RWPE2 (cell line): ENCODE data around the gene RHBDD2.

Experiments used
- ATAC-seq: fragments of 200-7000 bp; cut with Tn5 transposase; 3 replicates; pipeline ENCODE4 v1.9.1; 2021; ENCODE audit warnings: low read depth
- DNase-seq: peaks from one replicate; pipeline ENCODE4 v3.0.0-alpha.2; 2020; ENCODE audit warnings: low spot score
- H3K27ac ChIP-seq: fragments of 450-650 bp; 2 replicates; pipeline ENCODE4 v1.5.1; 2017; ENCODE audit warnings: mild to moderate bottlenecking; ENCODE audit not compliant: poor library complexity, severe bottlenecking
- H3K27me3 ChIP-seq: fragments of 250-450 bp; sonication (Bioruptor Pico); 2 replicates; pipeline ENCODE4 v1.5.1; 2021; ENCODE audit warnings: mild to moderate bottlenecking, moderate library complexity; ENCODE audit not compliant: insufficient read depth, poor library complexity, severe bottlenecking
- H3K36me3 ChIP-seq: fragments of 250-450 bp; sonication (Bioruptor Pico); 2 replicates; pipeline ENCODE4 v1.5.1; 2020; ENCODE audit warnings: low read depth, mild to moderate bottlenecking, moderate library complexity
- H3K4me1 ChIP-seq: fragments of 250-450 bp; sonication (Bioruptor Pico); 2 replicates; pipeline ENCODE4 v1.5.1; 2021; ENCODE audit warnings: mild to moderate bottlenecking, moderate library complexity; ENCODE audit not compliant: insufficient read depth, poor library complexity, severe bottlenecking
- H3K4me3 ChIP-seq: fragments of 250-450 bp; sonication (Bioruptor Pico); 2 replicates; pipeline ENCODE4 v1.5.1; 2021; ENCODE audit warnings: mild to moderate bottlenecking, moderate library complexity; ENCODE audit not compliant: severe bottlenecking
- H3K9me3 ChIP-seq: fragments of 250-450 bp; sonication (Bioruptor Pico); 2 replicates; pipeline ENCODE4 v1.5.1; 2021; ENCODE audit warnings: mild to moderate bottlenecking, moderate library complexity; ENCODE audit not compliant: severe bottlenecking
- TF ChIP-seq, protein P1 (sequence below): fragments of 450-650 bp; IDR thresholded peaks from one replicate; pipeline ENCODE4 v1.5.1; 2017; ENCODE audit warnings: mild to moderate bottlenecking, moderate library complexity; ENCODE audit not compliant: poor library complexity, severe bottlenecking

The RHBDD2 gene

DNA sequence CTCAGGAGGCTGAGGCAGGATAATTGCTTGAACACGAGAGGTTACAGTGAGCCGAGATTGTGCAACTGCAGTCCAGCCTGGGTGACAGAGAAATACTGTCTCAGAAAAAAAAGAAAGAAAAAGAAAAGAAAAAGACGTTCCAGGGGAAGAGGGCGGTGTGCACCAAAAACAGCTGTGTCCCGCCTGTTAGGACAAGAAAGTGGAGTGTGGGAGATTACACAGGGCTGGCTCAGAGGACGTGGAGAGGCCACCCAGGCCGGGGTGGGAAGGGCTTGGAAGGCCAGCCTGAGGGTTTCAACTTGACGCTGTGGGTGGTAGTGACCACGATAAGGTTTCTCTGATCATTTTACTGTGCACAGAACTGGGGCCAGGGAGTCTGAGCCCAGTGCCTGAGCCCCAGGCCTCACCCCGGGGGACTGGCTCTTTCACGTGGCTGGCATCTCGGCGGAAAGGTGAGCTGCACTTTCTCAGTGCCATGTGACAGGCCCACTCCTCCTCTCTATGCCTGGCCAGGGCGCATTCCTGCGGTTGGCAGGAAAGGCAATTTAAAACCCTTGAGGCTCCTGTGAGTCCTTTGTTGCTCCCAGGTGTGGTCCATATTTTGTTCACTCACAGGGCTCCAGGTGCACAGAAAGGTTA lies 13.9 kb downstream of the RHBDD2 start:
- Histone ChIP-seq H3K36me3 (no peaks in the 10 kb centered on the region), H3K4me3 (no peak overlapping the region), H3K27ac (peak overlapping the region; percentile 24), H3K9me3 (no peaks in the 10 kb centered on the region), H3K4me1 (peaks cover 11% of the 10 kb centered on the region), H3K27me3 (no peaks in the 10 kb centered on the region)
- TF ChIP-seq, protein P1, sequence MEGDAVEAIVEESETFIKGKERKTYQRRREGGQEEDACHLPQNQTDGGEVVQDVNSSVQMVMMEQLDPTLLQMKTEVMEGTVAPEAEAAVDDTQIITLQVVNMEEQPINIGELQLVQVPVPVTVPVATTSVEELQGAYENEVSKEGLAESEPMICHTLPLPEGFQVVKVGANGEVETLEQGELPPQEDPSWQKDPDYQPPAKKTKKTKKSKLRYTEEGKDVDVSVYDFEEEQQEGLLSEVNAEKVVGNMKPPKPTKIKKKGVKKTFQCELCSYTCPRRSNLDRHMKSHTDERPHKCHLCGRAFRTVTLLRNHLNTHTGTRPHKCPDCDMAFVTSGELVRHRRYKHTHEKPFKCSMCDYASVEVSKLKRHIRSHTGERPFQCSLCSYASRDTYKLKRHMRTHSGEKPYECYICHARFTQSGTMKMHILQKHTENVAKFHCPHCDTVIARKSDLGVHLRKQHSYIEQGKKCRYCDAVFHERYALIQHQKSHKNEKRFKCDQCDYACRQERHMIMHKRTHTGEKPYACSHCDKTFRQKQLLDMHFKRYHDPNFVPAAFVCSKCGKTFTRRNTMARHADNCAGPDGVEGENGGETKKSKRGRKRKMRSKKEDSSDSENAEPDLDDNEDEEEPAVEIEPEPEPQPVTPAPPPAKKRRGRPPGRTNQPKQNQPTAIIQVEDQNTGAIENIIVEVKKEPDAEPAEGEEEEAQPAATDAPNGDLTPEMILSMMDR = no peak
- DNase-seq (no peak), ATAC-seq (peak; percentile 79)

DNA sequence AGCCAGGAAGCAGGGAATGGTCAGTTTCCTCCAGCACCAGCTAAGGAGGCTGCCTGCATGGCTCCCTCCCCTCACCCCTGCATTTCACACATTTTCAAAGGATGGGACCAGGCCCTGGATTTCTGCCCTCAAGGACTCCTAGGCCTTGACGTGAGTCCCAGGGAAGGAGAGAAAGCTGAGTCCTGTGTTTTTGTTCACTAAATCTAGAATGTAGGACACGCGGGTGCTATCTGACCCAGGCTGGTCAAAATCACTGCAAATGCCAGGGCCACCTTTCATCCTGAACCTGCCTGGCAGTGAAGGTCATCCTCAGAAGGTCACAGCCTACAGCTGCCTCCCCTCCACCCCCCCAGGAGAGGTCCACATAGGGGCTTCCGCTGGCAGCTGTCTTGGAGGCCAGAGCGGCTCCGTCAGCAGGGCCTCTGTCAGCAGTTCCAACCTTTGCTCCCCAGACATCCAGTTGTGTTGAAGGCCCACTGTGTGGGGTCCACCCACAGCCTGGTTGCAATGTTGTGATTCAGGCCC lies 18.0 kb downstream of the RHBDD2 start:
- no peak overlapping the region for H3K4me3 ChIP-seq
- ATAC-seq (no peak), DNase-seq (no peak)
- H3K4me1 ChIP-seq = peaks cover 11% of the 10 kb centered on the region
- no peak overlapping the region for H3K27ac ChIP-seq
- no peaks in the 10 kb centered on the region for H3K27me3 ChIP-seq
- H3K9me3 ChIP-seq = no peaks in the 10 kb centered on the region
- no peaks in the 10 kb centered on the region for H3K36me3 ChIP-seq
- TF ChIP-seq, protein P1 = no peak

DNA sequence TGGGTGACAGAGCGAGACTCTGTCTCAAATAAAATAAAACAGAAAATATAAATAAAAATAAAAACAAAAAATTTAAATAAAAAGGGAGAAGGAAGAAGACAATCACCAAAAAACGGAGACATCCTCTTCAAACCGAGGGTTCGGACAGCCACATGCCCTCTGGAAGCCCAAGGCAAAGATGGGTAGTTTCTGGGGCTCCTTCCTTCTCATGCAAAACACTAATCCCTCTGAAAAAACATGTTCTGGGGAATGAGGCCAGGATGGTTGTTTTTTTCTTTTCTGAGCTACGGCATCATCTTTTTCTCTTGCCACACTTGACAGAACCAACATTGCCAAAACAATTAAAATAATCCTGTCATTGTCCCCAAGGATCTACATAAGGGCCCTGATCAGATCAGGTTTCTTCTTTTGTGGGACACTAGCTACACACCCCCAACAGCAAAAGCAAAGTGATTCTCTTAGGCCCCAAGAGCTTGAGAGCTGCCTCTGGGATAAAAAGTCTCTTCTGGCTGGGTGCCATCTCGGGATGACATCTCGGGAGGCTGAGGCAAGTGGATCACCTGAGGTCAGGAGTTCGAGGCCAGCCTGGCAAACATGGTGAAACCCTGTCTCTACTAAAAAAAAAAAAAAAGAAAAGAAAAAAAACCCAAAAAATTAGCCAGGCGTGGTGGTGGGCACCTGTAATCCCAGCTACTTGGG lies 21.9 kb downstream of the RHBDD2 start:
- no peak for DNase-seq
- no peaks in the 10 kb centered on the region for H3K36me3 ChIP-seq
- TF ChIP-seq, protein P1 = no peak
- no peak overlapping the region for H3K4me3 ChIP-seq
- H3K4me1 ChIP-seq = no peaks in the 10 kb centered on the region
- no peak overlapping the region for H3K27ac ChIP-seq
- no peaks in the 10 kb centered on the region for H3K9me3 ChIP-seq
- no peaks in the 10 kb centered on the region for H3K27me3 ChIP-seq
- no peak for ATAC-seq

DNA sequence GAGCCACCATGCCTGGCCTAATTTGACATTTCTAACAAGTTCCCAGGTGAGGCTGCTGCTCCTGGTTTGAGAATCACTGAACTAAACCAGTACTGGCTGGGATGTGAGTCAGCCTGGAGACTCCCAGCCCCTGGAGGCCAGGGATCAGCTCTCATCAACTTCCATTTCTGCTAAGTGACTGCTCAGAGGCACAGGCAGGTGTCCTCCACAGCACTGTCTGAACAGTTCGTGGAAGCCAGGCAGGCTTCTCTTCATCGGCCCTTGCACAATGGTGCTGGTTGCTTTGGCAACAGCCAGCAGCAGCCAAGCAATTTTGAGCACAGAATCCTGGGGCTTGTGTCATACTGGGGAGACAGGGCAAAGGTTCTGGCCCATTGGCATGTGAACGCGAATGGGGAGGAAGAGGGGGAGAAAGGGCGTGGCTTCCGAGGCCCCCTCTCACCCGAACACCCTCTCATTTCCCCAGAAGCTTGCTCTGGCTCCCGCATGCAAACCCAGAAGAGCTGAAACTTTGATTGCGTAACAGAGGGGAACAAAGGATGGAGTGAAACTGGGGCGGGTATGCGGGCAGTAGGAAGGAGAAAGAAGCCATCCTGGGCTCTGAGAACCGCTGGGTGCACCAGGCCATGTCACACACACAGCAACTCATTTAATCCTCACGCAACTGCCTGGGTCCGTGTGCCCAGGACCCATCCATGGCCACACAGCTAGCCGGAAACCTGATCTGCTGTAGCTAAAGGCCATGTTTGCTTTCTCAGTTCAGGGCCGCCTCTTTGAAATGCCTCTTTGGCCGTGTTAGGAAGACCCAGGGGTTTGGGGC lies 27.2 kb downstream of the RHBDD2 start:
- DNase-seq (no peak), ATAC-seq (peak; percentile 94)
- H3K9me3 ChIP-seq = no peaks in the 10 kb centered on the region
- no peaks in the 10 kb centered on the region for H3K36me3 ChIP-seq
- no peak overlapping the region for H3K27ac ChIP-seq
- TF ChIP-seq, protein P1 = no peak
- H3K4me3 ChIP-seq = no peak overlapping the region
- H3K4me1 ChIP-seq = no peaks in the 10 kb centered on the region
- H3K27me3 ChIP-seq = no peaks in the 10 kb centered on the region
